Right ventricle myocardium inferior (tissue), 1 donor: ENCODE measurements around the gene PGM5. TPM values are rescaled to one million over a fixed set of nuclear protein-coding genes. Genes with fewer than 3 reads are reported as not detected.
"Not testable (repeated sequence)": the region's sequence is repeated elsewhere in the genome, so short reads cannot be mapped to it uniquely, and the experiment has no call there.

ENCODE experiments used
- ATAC-seq: fragments of 200-7000 bp; cut with Tn5 transposase; one replicate; pipeline ENCODE4 v1.9.1; 2020; ENCODE audit warnings: mild to moderate bottlenecking, moderate library complexity
- DNase-seq: peaks from one replicate; pipeline ENCODE4 v3.0.0; 2021; ENCODE audit errors: missing footprints
- intact Hi-C: fragments of 100-400 bp; cut with DNase I; formaldehyde crosslinking; loops from one replicate; pipeline ENCODE4 v1.11.0; 2022
- long read RNA-seq: library from polyadenylated mRNA; unstranded; transcript quantifications from one replicate; pipeline ENCODE4 v2.0.0, GENCODE V29; 2021
- total RNA-seq: library from RNA; stranded (reverse); fragmentation: NEBNext Ultra II Directional; extraction: Animal tissue kit (Norgen Biotek cat#: 25700); gene quantifications from one replicate; pipeline ENCODE4 v1.2.1, GENCODE V29; 2021
- donor health status: DM: no; HTN: yes; CAD: no; lungs with severe emphysema.

PGM5 gene
- 151 TPM for total RNA-seq
- long read RNA-seq, transcript PGM5-202 (11 exons, 3,338 nt), result major isoform, 13 of 26 reads
- long read RNA-seq, partial matches to known transcripts, result 8 of 26 reads
- long read RNA-seq, other reads (novel, unspliced or antisense), result 3 of 26 reads

DNA sequence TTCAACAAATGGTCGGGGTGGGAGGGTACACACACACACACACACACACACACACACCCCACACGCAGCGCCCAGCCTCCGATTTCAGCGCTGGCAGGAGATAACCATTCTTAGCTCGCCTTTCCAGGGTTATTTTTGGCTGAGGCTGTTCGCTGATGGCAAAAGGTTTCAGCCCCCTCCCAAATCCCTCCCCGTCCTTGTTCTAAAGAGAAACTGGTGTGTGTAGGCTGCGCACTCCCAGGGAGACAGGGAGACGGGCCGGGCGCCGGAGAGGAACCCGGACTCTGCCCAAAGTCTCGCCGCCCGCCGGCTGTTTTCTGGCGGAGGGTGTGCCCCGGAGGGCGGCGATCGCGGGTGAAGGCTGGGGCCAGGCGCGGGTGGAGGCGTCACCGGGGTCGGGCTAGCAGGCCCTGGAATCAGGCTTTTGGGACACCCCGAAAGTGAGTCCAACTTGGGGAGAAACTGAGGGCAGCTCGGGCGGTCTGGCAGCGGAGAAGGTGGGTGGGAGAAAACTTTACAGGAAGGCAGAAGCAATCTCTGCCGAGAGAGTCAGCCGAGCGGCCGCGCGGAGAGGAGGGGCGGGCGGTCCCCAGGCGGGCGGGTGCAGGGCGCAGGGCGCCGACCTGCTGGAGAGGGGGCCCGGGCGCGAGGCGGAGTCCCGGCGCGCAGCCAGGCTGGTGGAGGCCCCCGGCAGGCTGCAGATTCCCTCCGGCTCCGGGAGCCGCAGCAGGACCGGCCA is at the start of gene PGM5:
PGM5 (plus strand) TSS at position 232 of the 739 bp plus-strand sequence. CDS start 517 bp downstream, outside the sequence.
- DNase-seq (peak; percentile 84), ATAC-seq (peak; percentile 83)
- intact Hi-C loops, result loop anchor here (10.0 kb wide), 1 partner anchor 148 kb away; no protein-coding TSS in a partner anchor

DNA sequence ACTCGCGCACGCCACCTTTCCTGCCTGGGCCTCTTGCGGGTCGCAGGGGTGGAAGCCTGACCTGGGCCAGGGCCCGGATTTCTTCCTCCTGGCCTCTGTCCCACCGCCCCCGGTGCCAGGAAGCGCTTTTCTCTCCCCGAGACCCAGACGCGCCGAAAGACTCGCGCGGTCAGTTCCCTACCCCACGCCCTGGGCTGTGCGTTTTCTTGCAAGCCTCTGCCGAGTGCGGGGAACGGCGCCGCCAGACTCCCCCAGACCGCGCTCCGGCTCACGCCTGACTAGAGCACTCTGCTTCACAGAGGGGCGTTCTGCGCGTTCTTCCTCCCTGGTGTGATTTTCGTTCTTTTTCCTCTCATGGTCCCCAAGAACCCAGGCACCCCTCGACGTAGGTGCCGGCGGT is 49.3 kb upstream of the PGM5 start:
- peak; percentile 38 for ATAC-seq
- intact Hi-C loops, DNase-seq: not testable (repeated sequence)

DNA sequence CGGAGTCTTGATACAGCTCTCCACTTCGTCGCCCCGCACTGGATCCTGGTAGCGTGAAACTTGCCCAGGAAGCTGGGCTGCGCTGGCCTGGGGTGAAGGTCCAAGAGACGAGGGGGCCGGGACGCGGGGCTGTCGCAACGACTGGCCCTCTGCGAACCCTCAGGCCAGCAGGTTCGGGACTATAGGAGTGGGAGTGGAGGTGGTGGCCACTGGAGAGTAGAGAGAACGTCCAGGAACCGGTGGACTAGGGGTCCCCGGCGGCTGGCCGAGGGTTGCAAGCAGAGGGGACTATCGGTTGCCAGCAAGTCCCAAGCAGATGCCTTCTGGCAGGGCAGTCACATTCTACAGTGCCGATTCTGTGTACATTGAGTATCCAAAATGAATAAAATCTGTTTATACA is 48.8 kb upstream of the PGM5 start:
- DNase-seq, result peak; percentile 45
- ATAC-seq, result peak; percentile 49
- intact Hi-C loops, result not testable (repeated sequence)

DNA sequence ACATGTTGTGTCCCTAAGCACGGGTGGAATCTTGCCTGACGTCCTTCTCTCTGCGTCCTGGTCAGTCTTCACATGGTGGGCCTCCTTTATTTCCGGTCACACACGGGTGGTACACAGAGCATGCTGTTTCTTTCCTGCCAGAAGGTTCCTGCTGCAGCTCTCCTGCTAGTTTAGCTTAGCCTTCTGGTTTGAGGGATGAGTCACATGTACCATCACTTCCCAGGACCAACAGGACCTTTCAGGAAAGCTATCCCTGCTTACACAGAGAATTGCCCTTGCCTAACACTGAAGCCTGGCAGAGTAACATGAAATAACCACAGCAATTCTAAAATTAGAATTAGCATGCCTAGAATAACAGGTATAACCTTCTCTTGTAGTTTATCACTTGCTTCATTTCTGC is 45.2 kb upstream of the PGM5 start:
- ATAC-seq, DNase-seq, intact Hi-C loops: not testable (repeated sequence)

DNA sequence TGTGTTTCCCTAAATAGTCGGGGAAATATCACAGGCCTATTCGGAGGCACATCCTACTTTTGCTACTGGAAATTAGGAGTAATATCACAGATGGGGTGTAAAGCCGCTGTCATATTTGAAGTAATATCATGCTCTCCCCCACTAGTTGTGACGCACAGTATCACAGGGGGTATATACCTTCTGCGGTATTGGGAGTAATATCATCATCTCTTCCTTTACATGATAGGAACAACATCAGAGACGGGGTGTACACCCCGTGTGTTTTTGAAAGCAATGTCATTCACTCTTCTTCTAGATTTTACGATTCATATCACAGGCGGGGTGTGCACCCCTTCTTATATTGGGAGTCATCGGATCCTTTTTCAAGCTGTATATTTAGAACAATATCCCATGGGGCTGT is 38.2 kb upstream of the PGM5 start:
- DNase-seq, intact Hi-C loops, ATAC-seq: not testable (repeated sequence)

DNA sequence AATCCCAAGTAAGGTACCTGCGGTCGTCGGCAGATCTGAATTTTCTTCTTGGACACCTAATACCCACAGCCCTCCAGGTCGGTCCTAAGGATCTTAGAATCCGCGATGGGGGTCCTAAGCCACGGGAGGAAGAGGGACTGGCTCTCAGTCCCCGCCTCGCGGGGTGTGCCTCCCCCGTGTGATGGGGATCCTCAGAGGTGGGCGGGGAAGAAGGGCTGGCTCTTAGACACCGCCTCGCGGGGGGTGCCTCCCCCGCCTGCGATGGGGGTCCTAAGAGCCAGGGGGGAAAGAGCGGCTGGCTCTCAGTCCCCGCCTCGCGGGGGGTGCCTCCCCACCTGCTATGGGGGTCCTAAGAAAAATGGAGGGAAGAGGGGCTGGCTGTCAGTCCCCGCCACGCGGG is 32.7 kb upstream of the PGM5 start:
- ATAC-seq, intact Hi-C loops, DNase-seq: not testable (repeated sequence)

DNA sequence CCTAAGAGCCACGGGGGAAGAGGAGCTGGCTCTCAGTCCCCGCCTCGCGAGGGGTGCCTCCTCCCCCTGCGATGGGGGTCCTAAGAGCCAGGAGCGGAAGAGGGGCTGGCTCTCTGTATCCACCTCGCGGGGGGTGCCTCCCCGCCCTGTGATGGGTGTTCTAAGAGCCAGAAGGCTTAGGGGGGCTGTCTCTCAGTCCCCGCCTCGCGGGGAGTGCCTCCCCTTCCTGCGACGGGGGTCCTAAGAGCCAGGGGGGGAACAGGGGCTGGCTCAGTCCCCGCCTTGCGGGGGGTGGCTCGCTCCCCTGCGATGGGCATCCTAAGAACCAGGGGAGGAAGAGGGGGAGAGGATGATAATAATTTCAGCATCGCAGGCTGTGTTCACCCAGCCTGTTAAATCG is 31.9 kb upstream of the PGM5 start:
- intact Hi-C loops, ATAC-seq, DNase-seq: not testable (repeated sequence)

DNA sequence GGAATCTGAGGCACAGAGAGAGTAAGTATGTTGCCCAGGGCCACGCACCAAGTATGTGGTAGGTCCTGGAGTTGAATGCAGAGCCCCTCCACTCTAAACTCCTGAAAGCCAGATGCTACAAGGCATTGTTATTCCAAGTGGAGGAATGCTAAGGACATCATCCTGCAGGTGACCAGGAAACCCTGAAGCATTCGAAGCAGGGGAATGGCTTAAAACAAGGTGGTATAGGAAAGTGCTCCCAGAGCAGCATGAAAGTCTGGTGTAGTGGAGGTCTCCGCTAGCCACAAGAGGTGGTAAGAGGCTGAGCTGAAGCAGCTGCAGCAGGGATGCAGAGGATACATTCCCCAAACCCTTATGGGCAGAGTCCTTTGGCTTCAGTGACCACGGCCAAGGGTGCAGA is 27.3 kb upstream of the PGM5 start:
- ATAC-seq, DNase-seq, intact Hi-C loops: not testable (repeated sequence)

DNA sequence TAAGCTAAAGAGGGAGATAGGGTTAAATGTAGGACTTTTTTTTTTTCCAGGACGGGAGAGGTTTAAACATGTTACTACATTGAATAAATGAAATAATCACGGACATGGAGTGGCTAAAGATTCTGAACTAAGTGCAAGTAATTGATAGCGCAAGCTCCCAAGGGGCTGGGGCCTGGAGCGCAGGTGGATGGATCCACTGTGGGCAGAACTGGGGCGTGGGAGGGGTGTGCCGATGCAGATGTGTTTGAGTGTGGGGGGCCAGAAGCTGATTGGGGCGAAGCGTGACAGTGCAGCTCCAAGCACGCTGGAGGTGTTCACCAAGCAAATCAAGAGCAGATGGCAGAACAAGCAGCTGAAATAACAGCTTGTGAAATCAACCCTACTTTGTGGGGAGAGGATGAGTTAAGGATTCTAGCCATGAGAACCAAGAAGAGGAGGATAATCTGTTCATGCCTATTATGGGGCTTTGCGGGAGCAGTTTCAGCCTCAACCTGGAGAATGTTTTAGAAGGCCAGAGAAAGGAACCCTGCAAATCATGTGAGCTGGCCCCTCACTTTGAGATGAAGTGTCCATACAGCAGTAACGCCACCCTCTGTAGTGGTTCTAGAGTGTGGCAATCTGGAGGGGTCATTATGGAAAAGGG is 25.8 kb upstream of the PGM5 start:
- intact Hi-C loops, ATAC-seq, DNase-seq: not testable (repeated sequence)

DNA sequence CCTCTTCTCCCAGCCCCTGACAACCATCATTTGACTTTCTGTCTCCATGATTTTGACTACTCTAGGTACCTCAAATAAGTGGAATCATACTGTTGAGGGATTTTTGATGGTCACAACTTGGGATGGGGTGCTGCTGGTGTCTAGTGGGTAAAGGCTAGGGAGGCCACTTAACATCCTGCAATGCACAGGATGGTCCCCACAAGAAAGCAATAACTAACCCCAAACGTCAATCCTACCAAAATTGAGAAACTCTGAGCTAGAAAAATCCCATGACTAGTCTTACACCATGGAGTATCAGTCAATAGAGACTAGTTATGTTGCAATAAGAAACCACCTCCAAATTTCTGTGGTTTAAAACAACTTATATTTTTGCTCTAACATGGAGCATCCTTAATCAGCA is 24.3 kb upstream of the PGM5 start:
- intact Hi-C loops, DNase-seq, ATAC-seq: not testable (repeated sequence)

DNA sequence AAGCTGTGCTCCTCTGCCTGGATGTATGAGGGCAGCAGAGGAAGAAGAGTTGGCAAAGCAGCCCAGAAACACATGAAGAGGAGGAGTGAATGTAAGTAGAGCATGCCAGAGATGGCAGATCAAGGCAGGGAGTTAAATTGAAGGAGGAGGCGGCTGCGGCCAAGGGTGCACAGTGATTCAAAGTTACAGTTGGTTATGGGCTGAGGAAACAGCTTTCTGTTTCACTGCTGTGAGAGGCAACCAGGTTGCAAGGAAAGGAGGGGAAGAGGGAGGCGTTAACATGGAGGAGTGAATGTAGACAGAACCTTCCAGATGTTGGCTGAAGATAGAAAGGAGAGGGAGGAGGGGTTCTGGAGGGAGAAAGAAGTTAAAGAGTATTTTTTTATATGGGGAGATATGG is 20.5 kb upstream of the PGM5 start:
- intact Hi-C loops, ATAC-seq, DNase-seq: not testable (repeated sequence)

DNA sequence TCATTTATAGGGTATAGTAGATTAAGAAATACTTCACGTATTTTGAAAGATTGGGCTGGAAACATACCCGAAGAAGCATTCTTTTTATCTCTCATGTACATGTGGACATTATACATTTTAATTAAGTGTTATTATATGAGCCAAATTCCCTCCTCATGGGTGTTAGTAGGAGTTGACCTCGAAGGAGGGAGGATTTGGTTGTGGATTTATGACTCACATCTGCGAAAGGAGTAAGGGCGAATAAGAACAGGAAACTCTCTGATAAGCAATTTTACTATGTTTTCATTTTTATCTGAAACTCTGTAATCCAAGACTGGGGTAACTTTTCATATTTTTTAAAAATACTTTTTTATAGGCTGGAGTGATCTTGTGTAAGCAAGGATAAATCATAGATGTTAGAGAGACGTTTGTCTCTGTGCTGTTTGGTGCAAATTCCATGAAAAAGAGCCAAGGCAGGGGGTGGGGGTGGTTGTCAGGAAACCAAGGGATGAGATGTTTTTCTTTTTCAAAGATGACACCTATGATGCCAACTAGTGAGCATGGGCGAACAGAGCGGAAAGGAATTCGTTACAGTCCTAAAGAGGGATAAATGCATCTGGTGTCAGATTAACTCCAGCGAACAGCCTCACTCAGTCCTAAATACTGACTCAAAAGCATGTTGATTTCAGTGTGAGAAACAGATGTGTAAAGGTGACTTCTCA is 19.6 kb upstream of the PGM5 start:
- DNase-seq, intact Hi-C loops: not testable (repeated sequence)
- peak; percentile 48 for ATAC-seq

DNA sequence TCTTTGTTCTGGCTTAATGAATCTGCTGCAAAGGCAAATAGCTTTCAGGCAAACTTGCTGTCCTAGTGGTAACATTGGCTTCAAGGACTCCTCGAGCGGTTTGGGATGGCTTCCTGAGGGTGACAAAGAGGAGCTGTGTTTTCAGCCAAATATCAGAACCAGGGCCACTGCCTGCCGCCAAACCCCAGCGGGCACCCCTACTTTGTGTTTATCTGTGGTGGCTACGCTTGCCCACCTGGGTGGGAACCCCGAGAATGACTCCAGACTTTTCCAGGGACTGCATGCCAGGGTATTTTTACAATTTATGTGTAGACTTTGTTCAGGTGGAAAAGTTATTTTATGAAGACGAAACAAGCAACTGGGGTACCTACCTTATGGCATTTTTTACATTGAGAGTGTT is 18.4 kb upstream of the PGM5 start:
- ATAC-seq, DNase-seq, intact Hi-C loops: not testable (repeated sequence)

DNA sequence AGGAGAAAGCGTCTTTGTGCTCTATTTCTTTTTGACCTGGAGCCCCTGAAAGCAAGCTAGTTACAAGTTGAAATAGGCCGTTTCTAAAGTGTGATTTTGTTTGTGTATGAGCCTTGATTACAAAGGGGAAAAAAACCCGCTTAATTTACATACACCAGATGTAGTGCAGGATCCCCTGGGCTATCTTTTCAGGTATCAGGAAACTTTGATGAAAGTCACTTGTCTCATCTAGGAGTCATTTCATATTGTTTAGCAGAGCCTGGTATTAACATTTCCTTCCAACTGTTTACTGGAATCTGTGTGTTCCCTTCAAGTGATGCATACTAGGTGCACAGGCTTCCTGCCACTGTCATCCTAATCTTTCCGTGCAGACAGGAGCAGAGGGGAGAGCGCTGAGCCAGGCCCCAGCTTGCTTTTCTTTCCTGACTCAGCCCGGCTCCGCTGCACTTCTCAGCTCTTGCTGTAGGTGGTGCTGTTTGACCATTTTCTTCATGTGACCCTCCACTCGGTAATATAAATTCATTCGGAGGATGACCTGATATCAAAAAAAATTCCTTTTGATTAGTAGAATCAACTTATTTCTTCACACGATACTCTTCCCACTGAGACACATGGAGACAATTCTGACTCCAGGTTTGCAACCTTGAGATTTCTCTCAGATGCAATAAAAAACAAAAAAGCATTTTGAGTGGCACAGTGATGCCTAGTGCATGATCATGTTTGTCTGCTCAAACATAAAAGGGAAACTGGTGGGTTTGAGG is 14.0 kb upstream of the PGM5 start:
- DNase-seq, intact Hi-C loops: not testable (repeated sequence)
- ATAC-seq, result peak; percentile 83

DNA sequence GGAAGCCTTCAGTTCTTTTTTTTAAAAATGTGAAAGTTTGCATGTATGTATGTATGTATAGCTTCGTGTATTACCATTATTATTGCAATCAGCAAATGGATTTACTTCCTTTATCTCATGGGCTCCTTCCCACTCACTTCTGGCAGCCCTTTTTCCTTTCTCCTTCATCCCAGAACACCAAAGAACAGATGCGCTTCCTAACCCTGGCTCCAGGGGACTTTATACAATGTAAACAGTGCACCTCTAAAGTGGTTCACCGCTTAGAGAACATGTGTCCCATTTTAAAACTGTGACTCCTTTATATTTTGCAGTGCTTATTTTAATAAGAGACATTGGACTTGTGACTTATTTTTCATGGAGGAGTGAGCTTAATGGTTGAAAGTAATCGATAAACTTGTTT is 13.2 kb upstream of the PGM5 start:
- DNase-seq, ATAC-seq, intact Hi-C loops: not testable (repeated sequence)

DNA sequence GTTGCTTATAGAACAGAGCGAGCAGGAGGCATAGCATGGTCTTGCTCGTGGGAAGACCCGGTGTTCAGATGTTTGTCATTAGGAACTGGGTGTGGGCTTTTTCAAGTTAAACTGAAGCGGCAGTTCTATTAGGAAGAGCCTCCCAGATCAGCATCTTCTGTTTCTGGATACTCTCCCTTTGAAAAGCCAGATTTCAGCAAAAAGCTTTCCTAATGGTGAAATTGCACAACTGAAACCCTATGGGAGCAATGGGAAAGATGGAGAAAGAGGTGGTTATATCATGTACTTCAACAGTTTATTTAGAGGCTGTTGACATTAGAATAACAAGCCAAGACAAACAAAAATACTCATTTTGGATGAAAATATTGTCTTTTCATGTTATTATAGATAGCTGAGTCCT is 12.4 kb upstream of the PGM5 start:
- peak; percentile 60 for ATAC-seq
- intact Hi-C loops, DNase-seq: not testable (repeated sequence)

DNA sequence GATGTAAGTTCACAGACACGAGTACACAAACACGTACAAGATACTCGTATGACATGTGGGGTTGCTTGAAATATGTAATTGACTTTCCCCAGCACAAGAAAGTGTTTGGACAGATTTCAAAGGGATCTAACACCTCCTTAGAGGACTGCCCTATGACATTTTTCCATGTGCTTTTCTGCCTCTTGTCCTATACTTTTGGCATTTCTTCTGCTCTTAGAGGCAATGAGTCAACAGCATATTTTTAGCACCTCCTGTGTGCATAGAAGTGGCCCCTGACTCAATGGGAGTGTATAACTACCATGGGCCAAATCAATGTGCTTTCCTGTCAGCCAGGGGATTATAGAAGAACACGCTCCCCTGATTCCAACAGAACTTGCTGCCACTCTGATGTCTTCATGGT is 4.7 kb upstream of the PGM5 start:
- DNase-seq, ATAC-seq: not testable (repeated sequence)
- intact Hi-C loops, result loop anchor here (10.0 kb wide), 1 partner anchor 153 kb away; no protein-coding TSS in a partner anchor

DNA sequence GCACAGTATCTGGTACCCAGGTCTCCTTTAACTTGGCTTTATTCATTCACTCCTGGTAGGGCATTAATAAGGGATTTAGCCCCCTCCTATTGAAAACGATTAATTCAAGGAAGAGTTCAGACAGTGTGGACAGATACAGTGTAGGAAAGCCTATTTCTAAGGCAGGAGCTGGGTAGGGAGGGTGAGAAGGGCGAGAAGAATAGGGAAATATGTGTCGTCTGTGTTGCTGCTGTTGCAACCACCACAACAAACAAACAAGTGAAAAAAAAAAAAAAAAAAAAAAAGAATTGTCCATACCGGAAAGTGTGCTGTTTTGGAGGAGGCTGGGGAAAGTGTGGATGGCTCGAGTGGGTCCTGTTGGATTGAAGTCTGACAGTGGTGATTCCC is 425 bp upstream of the PGM5 start:
- peak; percentile 32 for ATAC-seq
- intact Hi-C loops, result loop anchor here (10.0 kb wide), 1 partner anchor 149 kb away; no protein-coding TSS in a partner anchor
- not testable (repeated sequence) for DNase-seq
